DND-41 (cell line): Measurements from ENCODE around the gene CIDEC.

ENCODE experiments used
- CTCF ChIP-seq: IDR thresholded peaks from 2 replicates; pipeline ENCODE4 v1.5.1; 2012; ENCODE audit warnings: borderline replicate concordance, low read length, moderate library complexity, mild to moderate bottlenecking; ENCODE audit not compliant: poor library complexity, severe bottlenecking; ENCODE audit errors: extremely low read depth
- EZH2 ChIP-seq: IDR thresholded peaks from 3 replicates; pipeline ENCODE4 v1.6.1; 2012; ENCODE audit warnings: borderline replicate concordance, low read depth, mild to moderate bottlenecking, moderate library complexity, low read length, inconsistent platforms; ENCODE audit not compliant: severe bottlenecking

- TF ChIP-seq EZH2 (no peak), CTCF (peak; percentile 40)
These were observed 59.1 kb downstream of the CIDEC start for GRCh38 chr3:9820946-9821345.
